GOT3 (cell line): ENCODE results near the gene ARIH1.
"Not testable (repeated sequence)": the region's sequence is repeated elsewhere in the genome, so short reads cannot be mapped to it uniquely, and the experiment has no call there.

Experiments used
- DNase-seq: peaks from one replicate; lab custom pipeline; 2025; ENCODE audit warnings: mixed read lengths; lab: John Stamatoyannopoulos, UW

ARIH1 gene

GRCh38 chr15:72608084-72608483, 134.0 kb downstream of the ARIH1 start:
- not testable (repeated sequence) for DNase-seq

- no peak for DNase-seq
Observed at GRCh38 chr15:72609862-72610261, 135.7 kb downstream of the ARIH1 start.

- DNase-seq, result not testable (repeated sequence)
Observed at GRCh38 chr15:72612324-72612723, 138.2 kb downstream of the ARIH1 start.

- no peak for DNase-seq
Observed at GRCh38 chr15:72614810-72615532, 140.8 kb downstream of the ARIH1 start.

DNA sequence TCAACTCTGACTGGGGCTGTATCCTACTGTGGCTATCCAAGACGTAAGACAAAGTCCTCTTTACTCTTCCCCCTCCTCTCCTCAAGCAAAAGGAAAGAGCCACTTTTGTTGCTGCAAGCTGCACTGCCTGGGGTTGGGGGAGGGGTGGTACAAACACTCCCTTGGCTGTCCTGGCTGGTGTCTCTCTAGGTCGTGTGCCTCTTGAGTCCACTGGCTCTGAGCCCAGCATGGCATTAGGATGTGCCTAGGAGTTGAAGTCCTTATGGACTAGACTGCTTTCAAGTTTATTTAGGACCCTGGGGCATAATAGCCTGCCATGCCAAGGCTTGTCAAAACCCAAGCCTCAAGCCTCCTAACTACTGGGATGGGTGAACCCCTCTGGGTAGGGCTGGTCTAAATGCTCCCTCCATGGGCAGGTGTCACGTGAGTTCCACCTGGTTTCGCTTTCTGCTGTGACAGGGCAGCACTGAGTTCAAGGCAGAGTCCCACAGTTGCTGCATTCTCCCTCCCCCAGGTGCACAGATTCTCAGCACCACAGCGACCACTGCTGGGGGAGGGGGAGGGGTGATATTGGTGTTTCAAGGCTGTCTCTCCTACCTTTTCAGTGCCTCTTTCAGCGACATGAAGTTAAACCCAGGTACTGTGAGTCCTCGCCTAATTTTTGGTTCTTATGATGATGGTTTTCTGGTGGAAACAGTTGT, 141.6 kb downstream of the ARIH1 start:
- DNase-seq, result not testable (repeated sequence)

DNA sequence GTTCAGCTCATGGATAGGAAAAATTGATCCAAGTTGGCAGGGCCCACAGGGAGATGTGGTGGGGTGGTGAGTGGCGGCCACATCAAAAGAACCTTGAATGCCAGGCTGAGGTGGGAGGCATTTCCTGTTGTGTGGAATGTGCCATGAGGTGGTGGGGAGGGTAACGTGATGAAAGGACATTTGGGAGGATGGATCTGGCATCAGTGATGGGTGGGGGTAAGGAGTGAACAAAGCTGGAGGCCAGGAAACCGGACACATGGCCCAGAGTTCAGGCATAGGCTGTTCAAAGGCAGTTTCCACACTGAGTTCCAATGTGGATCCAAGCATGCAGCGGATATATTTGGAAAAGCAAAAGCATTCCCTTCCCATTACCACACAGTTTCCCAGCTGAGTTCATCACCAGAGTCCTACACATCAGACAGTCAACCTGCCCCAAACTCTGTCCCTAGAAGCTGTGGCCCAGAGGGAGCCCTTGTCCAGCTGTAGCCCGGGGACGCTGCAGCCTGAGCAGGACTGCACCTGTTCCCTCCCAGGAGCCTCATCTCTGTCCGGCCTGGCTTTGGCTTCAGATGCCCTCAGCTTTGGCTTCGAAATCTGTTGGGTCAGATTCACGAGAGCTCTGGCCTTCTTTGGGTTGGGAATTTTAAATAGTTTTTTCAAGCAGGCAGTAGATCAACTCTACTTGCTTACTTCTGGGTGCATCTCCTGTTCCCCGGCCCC, 142.5 kb downstream of the ARIH1 start:
- no peak for DNase-seq

GRCh38 chr15:72623854-72624253, 149.7 kb downstream of the ARIH1 start:
- not testable (repeated sequence) for DNase-seq

DNA sequence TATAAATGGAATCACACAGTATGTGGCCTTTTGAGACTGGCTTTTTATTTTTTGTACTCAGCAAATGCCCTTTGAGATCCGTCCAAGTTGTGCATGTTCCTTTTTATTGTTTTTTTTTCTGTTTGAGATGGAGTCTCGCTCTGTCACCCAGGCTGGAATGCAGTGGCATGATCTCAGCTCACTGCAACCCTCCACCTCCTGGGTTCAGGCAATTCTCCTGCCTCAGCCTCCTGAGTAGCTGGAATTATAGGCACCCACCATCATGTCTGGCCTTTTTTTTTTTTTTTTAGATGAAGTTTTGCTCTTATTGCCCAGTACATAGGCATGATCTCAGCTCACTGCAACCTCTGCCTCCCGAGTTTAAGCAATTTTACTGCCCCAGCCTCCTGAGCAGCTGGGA, 152.0 kb downstream of the ARIH1 start:
- DNase-seq, result not testable (repeated sequence)

DNA sequence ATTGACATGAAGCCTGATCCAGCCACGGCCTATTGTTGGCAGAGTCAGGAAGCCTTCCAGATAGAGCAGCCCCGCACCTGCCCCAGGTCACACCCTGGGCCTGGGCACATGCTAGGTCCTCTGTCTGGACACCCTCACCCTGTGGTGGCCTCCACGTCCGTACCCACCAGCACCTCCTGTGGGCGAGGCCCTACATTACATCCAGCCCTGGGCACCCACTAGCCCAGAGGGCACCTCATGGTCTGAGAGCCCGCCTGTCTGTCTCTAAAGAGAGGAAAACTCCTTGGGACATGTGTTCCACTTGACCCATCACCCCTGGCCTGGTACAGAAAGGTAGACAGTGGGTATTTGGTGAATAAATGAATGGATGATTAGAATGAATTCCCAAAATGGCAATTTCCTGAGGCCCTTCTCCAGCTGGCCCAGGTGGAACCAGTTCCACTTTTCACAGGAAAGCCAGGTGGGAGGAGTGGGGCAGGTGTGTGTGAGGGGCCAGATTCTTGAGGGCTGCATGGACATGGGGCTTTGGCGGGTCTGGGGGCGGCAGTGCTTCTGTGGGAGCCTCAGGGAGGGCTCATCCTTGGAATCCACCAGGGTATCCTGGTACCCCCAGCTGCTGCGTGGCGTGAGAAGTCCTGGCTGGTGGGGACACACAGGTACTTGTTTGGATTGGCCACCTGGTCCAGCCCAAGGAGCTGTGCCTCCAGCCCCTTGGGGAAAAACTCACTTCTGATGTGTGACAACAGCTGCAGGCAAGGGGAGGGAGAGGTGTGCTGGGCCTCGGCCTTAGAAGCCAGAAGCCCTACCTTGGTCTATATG, 154.3 kb downstream of the ARIH1 start:
- DNase-seq, result not testable (repeated sequence)

DNA sequence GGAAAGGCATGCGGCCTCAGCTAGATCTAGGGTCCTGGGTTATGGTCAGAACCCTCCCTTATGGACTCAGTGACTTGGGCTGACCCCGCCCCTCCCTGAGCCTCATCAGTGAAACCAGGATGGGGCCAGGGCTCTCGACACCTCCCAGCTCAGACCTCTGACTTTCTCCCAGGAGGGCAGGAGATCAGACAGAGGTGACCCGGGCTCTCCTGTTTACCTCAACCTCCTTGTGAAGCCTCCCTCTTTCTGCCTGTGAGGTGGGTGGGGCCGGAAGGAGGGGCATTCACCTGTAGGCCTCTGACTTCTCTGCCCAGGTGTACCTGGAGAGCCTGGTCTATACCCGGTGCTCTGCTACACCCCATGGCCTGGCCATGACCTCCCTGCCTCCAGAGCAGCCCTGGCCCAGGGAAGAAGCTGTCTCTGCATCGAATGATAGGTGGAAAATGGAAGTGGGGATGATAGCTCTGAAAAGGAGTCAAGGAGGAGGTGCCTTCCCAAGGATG, 155.0 kb downstream of the ARIH1 start:
- DNase-seq, result not testable (repeated sequence)

DNA sequence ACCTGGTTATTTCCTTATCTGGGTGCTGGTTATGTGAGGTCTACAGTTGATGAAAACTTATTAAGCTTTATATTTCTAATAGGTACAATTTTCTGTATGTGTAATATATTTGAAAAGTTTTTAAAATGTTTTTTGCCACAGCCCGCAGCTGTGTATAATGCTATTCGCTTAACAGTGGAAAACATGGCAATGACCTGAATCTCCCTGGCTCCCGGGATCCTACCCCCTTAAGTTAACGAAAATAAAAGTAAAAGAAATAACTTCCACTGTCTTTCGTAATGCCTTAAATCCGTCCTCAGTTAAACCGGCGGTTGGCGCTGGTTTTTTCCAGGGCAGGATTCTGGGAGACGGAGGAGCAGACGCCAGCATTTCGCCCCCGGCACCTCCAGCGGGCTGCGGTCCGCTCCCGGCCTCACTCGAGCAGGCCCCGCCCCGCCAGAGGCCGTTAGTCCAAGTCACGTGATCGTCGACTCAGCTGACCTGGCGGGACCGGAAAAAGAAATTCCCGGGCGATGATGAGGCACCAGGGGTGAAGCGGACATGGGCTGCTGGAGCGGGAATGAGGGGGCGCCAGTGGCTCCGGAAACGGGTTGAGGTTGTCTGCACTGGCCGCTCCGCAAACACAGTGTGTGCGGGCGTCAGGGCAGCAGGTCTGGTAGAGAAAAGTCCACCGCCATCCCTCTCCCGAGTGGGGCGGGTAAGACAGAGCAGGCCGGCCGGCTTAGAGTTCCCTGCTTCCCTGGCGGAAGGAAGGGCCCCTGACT, 162.6 kb downstream of the ARIH1 start:
- DNase-seq, result not testable (repeated sequence)

DNA sequence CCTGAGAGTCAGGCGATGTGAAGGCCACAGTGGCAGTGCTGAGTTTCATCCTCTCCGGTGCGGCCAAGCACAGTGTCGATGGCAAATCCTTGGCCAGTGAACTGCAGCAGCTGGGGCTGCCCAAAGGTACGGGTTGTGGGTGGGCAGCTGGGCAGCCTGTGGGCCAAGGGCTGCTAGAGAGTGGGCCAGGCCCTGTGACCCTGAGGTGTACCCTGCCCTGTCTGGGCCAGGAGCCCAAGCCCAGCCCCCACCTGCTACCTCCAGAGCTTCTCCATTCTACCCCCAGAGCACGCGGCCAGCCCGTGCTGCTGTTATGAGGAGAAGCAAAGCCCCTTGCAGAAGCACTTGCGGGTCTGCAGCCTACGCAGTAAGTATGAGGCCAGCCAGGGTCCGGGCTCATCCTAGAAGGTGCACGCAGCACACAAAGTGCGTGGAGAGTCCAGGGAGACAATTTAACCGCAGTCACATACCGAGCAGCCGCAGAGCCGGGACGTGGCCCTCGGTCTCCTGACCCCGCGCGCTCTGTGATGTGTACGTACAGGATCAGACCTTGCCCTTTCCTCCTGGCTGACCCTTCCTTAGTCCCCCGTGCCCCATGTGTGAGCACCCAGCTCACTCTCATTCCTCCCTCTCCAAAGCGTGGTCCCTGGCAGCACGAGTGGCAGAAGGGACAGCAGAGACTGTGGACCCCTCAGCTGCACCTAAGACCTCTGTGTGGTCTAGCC, 165.8 kb downstream of the ARIH1 start:
- DNase-seq, result not testable (repeated sequence)

- DNase-seq, result not testable (repeated sequence)
Observed at GRCh38 chr15:72642271-72642670, 168.1 kb downstream of the ARIH1 start.

DNA sequence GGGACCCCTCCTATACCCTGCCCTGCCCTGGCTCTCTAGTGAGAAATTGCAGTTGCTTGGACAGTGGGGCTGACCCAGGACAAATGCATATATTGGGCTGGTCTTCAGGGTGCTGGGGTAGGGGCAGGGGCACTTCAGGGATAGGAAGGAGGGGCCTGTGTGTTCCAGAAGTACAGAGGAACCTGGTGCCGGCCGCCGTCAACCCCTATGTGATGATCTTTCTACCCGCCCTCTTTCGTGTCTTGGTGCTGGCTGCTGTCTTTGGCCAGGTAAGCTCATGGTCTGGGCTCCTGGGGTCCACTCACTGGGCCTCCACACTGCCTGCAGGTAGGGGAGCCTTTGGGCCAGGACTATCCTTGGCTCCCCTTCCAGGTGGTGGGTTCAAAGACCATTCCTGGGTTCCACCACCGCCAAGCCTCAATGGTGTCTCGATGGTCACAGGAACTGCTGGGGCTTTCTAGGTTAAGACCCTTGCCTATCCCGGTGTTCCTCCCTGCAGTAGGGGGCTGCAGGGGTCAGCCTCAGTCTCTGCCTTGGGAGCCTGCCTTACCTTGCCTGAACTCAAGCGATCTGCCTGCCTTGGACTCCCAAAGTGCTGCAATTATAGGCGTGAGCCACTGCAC, 174.6 kb downstream of the ARIH1 start:
- DNase-seq, result not testable (repeated sequence)
